ENCODE data around the gene CGNL1.
A peak's percentile ranks its signal among the peaks of the same experiment; 100 is the strongest.

Gene CGNL1

DNA sequence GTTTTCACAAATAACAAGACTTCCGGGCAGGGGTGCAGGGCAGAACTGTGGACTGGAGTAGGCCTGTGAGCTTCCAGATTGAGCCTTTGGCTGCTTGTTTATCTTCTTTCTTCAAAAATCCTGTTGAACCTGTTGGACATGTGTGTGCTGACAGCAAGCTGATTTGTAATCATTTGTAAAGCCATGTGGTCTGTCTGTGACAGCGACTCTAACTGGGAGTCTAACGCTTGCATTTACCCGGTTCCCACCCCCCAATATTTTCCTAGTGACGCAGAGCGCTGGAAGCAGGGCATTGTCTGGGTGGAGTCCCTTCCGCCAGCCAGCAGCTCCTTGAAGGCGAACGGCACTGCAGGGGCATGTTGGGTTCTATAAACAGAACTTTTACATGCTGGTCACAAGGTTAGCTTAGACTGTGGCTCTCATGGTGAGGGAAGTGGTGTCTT, 129.7 kb downstream of the CGNL1 start:
- no peaks in the 10 kb centered on the region for H3K27me3 ChIP-seq (replicated peaks; ENCODE audit: control insufficient read depth, insufficient read depth, low read length)
- no peak for DNase-seq (ENCODE audit: extremely low read depth, insufficient read length)
- H3K36me3 ChIP-seq (ENCODE audit: control insufficient read depth, insufficient read depth, low read length): no peaks in the 10 kb centered on the region
- no peak overlapping the region for H3K4me3 ChIP-seq (replicated peaks; ENCODE audit: low read depth, low read length)
- TF ChIP-seq, protein P1, sequence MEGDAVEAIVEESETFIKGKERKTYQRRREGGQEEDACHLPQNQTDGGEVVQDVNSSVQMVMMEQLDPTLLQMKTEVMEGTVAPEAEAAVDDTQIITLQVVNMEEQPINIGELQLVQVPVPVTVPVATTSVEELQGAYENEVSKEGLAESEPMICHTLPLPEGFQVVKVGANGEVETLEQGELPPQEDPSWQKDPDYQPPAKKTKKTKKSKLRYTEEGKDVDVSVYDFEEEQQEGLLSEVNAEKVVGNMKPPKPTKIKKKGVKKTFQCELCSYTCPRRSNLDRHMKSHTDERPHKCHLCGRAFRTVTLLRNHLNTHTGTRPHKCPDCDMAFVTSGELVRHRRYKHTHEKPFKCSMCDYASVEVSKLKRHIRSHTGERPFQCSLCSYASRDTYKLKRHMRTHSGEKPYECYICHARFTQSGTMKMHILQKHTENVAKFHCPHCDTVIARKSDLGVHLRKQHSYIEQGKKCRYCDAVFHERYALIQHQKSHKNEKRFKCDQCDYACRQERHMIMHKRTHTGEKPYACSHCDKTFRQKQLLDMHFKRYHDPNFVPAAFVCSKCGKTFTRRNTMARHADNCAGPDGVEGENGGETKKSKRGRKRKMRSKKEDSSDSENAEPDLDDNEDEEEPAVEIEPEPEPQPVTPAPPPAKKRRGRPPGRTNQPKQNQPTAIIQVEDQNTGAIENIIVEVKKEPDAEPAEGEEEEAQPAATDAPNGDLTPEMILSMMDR (IDR thresholded peaks at IDR 0.05; ENCODE audit: insufficient read depth, low read length, poor library complexity, severe bottlenecking): no peak

DNA sequence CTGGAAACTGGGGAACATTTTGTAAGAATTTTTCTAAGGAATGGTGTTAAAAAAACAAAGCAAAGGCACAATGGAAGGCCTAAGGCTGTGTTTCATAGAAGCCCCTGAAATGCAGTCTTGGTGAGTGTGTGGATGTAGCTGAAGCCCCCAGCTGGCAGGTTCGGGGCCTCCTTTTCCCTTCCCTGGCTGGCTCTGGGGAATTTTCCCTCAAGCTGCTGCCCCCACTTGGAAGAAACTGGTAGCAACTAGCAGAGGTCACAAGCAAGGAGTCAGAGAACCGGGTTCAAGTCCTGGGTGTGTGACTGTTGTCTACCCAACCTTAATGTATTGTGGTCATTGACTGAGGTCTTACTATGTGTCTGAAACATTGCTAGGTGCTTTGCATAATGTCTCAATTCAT, 130.1 kb downstream of the CGNL1 start:
- DNase-seq (ENCODE audit: extremely low read depth, insufficient read length): no peak
- TF ChIP-seq, protein P1 (IDR thresholded peaks at IDR 0.05; ENCODE audit: insufficient read depth, low read length, poor library complexity, severe bottlenecking): peak; percentile 1
- H3K36me3 ChIP-seq (ENCODE audit: control insufficient read depth, insufficient read depth, low read length): no peaks in the 10 kb centered on the region
- H3K4me3 ChIP-seq (replicated peaks; ENCODE audit: low read depth, low read length): no peak overlapping the region
- H3K27me3 ChIP-seq (replicated peaks; ENCODE audit: control insufficient read depth, insufficient read depth, low read length): no peaks in the 10 kb centered on the region

DNA sequence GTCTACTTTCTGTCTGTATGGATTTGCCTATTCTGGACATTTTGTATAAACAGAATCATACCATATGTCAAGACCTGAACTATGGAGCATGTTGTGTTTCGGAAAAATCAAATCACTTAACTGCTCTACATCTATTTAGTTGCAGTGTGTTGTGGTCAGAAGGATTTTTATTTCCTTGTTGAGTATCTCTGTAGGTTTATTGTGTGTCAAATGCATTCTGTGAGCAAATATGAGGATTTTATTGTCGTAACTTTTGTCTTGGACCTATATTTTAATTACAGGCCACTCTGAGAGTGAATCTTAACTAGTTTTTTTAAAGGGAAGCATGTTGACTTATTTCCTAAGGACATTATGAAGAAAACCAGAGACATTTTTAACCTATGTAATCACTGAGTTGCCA, 130.8 kb downstream of the CGNL1 start:
- Histone ChIP-seq H3K36me3 (ENCODE audit: control insufficient read depth, insufficient read depth, low read length) (no peaks in the 10 kb centered on the region), H3K4me3 (replicated peaks; ENCODE audit: low read depth, low read length) (no peak overlapping the region), H3K27me3 (replicated peaks; ENCODE audit: control insufficient read depth, insufficient read depth, low read length) (no peaks in the 10 kb centered on the region)
- TF ChIP-seq, protein P1 (IDR thresholded peaks at IDR 0.05; ENCODE audit: insufficient read depth, low read length, poor library complexity, severe bottlenecking): no peak
- DNase-seq (ENCODE audit: extremely low read depth, insufficient read length): no peak

DNA sequence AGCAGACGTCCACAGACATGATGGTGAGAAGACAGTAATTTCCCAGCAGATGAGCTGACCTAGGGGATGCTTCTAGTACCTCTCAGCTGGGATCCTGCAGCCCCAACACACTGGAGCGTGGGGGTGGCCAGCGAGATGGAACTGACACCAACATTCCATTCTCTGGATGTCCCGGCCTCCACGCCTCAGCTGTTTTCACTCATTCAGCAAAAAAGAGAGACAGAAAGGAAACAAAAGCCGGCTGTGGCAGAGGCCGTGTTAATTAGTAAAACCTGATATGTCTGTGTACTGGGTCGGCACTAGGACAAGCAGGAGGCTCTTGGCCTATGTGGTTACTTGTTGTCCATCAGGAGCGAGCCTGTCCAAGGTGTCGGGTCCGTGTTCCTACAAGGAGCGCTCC, 132.8 kb downstream of the CGNL1 start:
- TF ChIP-seq, protein P1 (IDR thresholded peaks at IDR 0.05; ENCODE audit: insufficient read depth, low read length, poor library complexity, severe bottlenecking): no peak
- Histone ChIP-seq H3K27me3 (replicated peaks; ENCODE audit: control insufficient read depth, insufficient read depth, low read length) (no peaks in the 10 kb centered on the region), H3K4me3 (replicated peaks; ENCODE audit: low read depth, low read length) (no peak overlapping the region), H3K36me3 (ENCODE audit: control insufficient read depth, insufficient read depth, low read length) (no peaks in the 10 kb centered on the region)
- no peak for DNase-seq (ENCODE audit: extremely low read depth, insufficient read length)

DNA sequence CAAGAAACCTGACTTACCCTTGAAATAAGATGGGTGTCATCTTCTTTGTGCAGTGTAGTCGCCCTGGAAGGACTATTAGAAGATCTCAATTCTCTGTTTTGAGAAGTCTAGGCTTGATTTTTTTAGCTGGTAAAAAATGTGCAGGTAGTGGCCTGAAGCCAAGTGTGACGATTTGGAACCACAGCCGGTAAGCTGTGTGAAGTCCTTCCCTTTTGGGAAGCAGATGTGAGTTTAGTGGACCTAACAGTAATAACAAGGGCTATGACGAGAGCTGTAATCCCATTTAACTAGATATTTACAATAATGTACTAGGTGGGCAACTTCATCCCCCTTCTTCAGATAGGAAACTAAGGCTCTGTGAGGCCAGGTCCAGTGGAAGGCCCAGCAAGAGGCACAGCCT, 133.7 kb downstream of the CGNL1 start:
- H3K36me3 ChIP-seq (ENCODE audit: control insufficient read depth, insufficient read depth, low read length): no peaks in the 10 kb centered on the region
- TF ChIP-seq, protein P1 (IDR thresholded peaks at IDR 0.05; ENCODE audit: insufficient read depth, low read length, poor library complexity, severe bottlenecking): no peak
- DNase-seq (ENCODE audit: extremely low read depth, insufficient read length): no peak
- H3K4me3 ChIP-seq (replicated peaks; ENCODE audit: low read depth, low read length): no peak overlapping the region
- no peaks in the 10 kb centered on the region for H3K27me3 ChIP-seq (replicated peaks; ENCODE audit: control insufficient read depth, insufficient read depth, low read length)

DNA sequence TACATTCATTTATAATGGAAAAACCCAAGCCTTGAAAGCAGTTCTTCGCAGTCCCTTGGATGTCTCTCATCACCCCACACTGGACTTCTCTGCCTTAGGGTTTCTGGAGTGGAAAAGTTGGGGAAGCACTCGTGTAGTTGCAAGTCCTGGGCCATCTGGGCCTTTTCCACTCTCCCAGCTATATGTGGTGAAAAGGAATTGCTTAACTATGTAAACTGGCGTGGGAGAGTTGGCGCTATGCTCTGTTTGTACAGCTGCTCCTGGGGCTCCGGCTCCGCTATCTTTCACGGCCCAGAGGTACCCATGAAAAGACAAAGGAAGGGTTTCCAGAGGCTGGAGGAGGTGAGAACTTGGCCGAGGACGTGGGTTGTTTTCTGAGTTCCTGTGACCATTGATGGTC, 134.3 kb downstream of the CGNL1 start:
- H3K36me3 ChIP-seq (ENCODE audit: control insufficient read depth, insufficient read depth, low read length): no peaks in the 10 kb centered on the region
- no peak for DNase-seq (ENCODE audit: extremely low read depth, insufficient read length)
- TF ChIP-seq, protein P1 (IDR thresholded peaks at IDR 0.05; ENCODE audit: insufficient read depth, low read length, poor library complexity, severe bottlenecking): no peak
- no peak overlapping the region for H3K4me3 ChIP-seq (replicated peaks; ENCODE audit: low read depth, low read length)
- no peaks in the 10 kb centered on the region for H3K27me3 ChIP-seq (replicated peaks; ENCODE audit: control insufficient read depth, insufficient read depth, low read length)
